Choroid plexus epithelial cell (primary cell): ENCODE results near the gene GYS2.

ENCODE experiments used
- DNase-seq: peaks from one replicate; pipeline ENCODE4 v3.0.0-alpha.2; 2010; ENCODE audit warnings: low read depth
- H3K4me3 ChIP-seq: 2 replicates; pipeline ENCODE4 v1.5.1; 2011; ENCODE audit warnings: low read depth, mild to moderate bottlenecking, control low read depth, low read length, moderate library complexity
- CTCF ChIP-seq: conservative IDR thresholded peaks from 2 replicates; pipeline ENCODE4 v1.5.1; 2011; ENCODE audit warnings: low read depth, mild to moderate bottlenecking, control low read depth, inconsistent platforms, low read length, moderate library complexity

Gene GYS2

GRCh38 chr12:21523148-21523547 is 81.5 kb downstream of the GYS2 start:
- H3K4me3 ChIP-seq, result no peak overlapping the region
- TF ChIP-seq CTCF, result no peak
- no peak for DNase-seq

GRCh38 chr12:21521541-21521940 is 83.1 kb downstream of the GYS2 start:
- H3K4me3 ChIP-seq, result no peak overlapping the region
- TF ChIP-seq CTCF, result no peak
- no peak for DNase-seq

- no peak for DNase-seq
- no peak for TF ChIP-seq CTCF
These were observed 86.2 kb downstream of the GYS2 start for GRCh38 chr12:21518451-21518850.

GRCh38 chr12:21516281-21516680 is 88.4 kb downstream of the GYS2 start:
- no peak overlapping the region for H3K4me3 ChIP-seq
- no peak for DNase-seq
- TF ChIP-seq CTCF, result no peak

More at GRCh38 chr12:21518451-21518850, 86.2 kb downstream of the GYS2 start:
- H3K4me3 ChIP-seq, result no peak overlapping the region

- H3K4me3 ChIP-seq, result no peak overlapping the region
- no peak for TF ChIP-seq CTCF
- DNase-seq, result no peak
These were observed 94.9 kb downstream of the GYS2 start for GRCh38 chr12:21509768-21510167.

GRCh38 chr12:21507849-21508248 is 96.8 kb downstream of the GYS2 start:
- no peak for TF ChIP-seq CTCF

GRCh38 chr12:21505888-21506287 is 98.8 kb downstream of the GYS2 start:
- no peak for DNase-seq
- no peak for TF ChIP-seq CTCF
- H3K4me3 ChIP-seq, result no peak overlapping the region

More at GRCh38 chr12:21507849-21508248, 96.8 kb downstream of the GYS2 start:
- DNase-seq, result no peak
- no peak overlapping the region for H3K4me3 ChIP-seq
